Ammon's horn (tissue), 1 donor: ENCODE measurements around the gene SLC49A4.

Source experiments
- DNase-seq: peaks from one replicate; pipeline ENCODE4 v3.0.0-alpha.2; 2016; ENCODE audit warnings: low spot score

SLC49A4 gene

GRCh38 chr3:122908251-122908650 is 113.4 kb downstream of the SLC49A4 start:
- DNase-seq = no peak

GRCh38 chr3:122911901-122912300 is 117.0 kb downstream of the SLC49A4 start:
- no peak for DNase-seq

- DNase-seq = no peak
Measured at GRCh38 chr3:122912772-122913538, 118.1 kb downstream of the SLC49A4 start.

GRCh38 chr3:122913539-122914100 is 118.8 kb downstream of the SLC49A4 start:
- no peak for DNase-seq

- DNase-seq = no peak
Measured at GRCh38 chr3:122915300-122916055, 120.6 kb downstream of the SLC49A4 start.

- DNase-seq = no peak
Measured at GRCh38 chr3:122916084-122916483, 121.2 kb downstream of the SLC49A4 start.

GRCh38 chr3:122916580-122916979 is 121.7 kb downstream of the SLC49A4 start:
- DNase-seq = no peak

- DNase-seq = no peak
Measured at GRCh38 chr3:122917412-122917811, 122.5 kb downstream of the SLC49A4 start.

- no peak for DNase-seq
Measured at GRCh38 chr3:122918576-122919290, 123.9 kb downstream of the SLC49A4 start.

- DNase-seq = no peak
Measured at GRCh38 chr3:122919291-122919610, 124.4 kb downstream of the SLC49A4 start.

- no peak for DNase-seq
Measured at GRCh38 chr3:122920986-122921385, 126.1 kb downstream of the SLC49A4 start.

- DNase-seq = no peak
Measured at GRCh38 chr3:122921791-122922651, 127.2 kb downstream of the SLC49A4 start.

- no peak for DNase-seq
Measured at GRCh38 chr3:122923611-122924010, 128.7 kb downstream of the SLC49A4 start.

GRCh38 chr3:122924056-122924455 is 129.2 kb downstream of the SLC49A4 start:
- DNase-seq = no peak

- DNase-seq = no peak
Measured at GRCh38 chr3:122925756-122926155, 130.9 kb downstream of the SLC49A4 start.

- DNase-seq = no peak
Measured at GRCh38 chr3:122926322-122926721, 131.5 kb downstream of the SLC49A4 start.

GRCh38 chr3:122926811-122927210 is 131.9 kb downstream of the SLC49A4 start:
- DNase-seq = no peak

GRCh38 chr3:122927726-122928125 is 132.9 kb downstream of the SLC49A4 start:
- DNase-seq = no peak

- no peak for DNase-seq
Measured at GRCh38 chr3:122928396-122929187, 133.7 kb downstream of the SLC49A4 start.

- DNase-seq = no peak
Measured at GRCh38 chr3:122929188-122930062, 134.6 kb downstream of the SLC49A4 start.
